Measurements from ENCODE around the gene SF1.

DNA sequence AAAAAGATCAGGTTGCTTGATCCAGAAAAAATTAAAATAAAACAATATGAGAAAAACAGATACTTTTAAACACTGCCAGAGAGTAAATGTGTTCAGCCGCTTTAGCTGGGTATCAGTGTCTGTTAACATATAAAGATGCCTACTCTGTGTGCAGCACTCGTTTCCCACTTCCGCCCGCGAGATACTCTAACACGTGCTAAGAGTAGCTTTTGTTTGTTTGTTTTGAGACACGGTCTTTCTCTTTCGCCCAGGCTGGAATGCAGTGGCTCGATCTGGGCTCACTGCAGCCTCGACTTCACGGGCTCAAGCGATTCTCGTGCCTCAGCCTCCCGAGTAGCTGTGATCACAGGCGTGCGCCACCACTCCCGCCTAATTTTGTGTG is 32.5 kb upstream of the SF1 start:
- TF ChIP-seq, protein P1, sequence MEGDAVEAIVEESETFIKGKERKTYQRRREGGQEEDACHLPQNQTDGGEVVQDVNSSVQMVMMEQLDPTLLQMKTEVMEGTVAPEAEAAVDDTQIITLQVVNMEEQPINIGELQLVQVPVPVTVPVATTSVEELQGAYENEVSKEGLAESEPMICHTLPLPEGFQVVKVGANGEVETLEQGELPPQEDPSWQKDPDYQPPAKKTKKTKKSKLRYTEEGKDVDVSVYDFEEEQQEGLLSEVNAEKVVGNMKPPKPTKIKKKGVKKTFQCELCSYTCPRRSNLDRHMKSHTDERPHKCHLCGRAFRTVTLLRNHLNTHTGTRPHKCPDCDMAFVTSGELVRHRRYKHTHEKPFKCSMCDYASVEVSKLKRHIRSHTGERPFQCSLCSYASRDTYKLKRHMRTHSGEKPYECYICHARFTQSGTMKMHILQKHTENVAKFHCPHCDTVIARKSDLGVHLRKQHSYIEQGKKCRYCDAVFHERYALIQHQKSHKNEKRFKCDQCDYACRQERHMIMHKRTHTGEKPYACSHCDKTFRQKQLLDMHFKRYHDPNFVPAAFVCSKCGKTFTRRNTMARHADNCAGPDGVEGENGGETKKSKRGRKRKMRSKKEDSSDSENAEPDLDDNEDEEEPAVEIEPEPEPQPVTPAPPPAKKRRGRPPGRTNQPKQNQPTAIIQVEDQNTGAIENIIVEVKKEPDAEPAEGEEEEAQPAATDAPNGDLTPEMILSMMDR (IDR thresholded peaks at IDR 0.05), result no peak
- no peak for TF ChIP-seq TAF1 (IDR thresholded peaks at IDR 0.05; ENCODE audit: borderline replicate concordance, low read depth, low read length)
- TF ChIP-seq JUND (IDR thresholded peaks at IDR 0.05), result no peak
- TF ChIP-seq SMC3 (IDR thresholded peaks at IDR 0.05; ENCODE audit: low read depth, low read length), result no peak
- no peak for TF ChIP-seq EZH2phosphoT487 (IDR thresholded peaks at IDR 0.05; ENCODE audit: borderline replicate concordance, low read depth)
- TF ChIP-seq, protein P2, sequence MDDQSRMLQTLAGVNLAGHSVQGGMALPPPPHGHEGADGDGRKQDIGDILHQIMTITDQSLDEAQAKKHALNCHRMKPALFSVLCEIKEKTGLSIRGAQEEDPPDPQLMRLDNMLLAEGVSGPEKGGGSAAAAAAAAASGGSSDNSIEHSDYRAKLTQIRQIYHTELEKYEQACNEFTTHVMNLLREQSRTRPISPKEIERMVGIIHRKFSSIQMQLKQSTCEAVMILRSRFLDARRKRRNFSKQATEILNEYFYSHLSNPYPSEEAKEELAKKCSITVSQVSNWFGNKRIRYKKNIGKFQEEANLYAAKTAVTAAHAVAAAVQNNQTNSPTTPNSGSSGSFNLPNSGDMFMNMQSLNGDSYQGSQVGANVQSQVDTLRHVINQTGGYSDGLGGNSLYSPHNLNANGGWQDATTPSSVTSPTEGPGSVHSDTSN (IDR thresholded peaks at IDR 0.05), result no peak
- no peak for TF ChIP-seq MXI1 (IDR thresholded peaks at IDR 0.05; ENCODE audit: low read depth, low read length)
- TF ChIP-seq, protein P3, sequence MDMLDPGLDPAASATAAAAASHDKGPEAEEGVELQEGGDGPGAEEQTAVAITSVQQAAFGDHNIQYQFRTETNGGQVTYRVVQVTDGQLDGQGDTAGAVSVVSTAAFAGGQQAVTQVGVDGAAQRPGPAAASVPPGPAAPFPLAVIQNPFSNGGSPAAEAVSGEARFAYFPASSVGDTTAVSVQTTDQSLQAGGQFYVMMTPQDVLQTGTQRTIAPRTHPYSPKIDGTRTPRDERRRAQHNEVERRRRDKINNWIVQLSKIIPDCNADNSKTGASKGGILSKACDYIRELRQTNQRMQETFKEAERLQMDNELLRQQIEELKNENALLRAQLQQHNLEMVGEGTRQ (IDR thresholded peaks at IDR 0.05; ENCODE audit: borderline replicate concordance, low read depth, low read length), result no peak
- no peak for TF ChIP-seq FOSL2 (IDR thresholded peaks at IDR 0.05; ENCODE audit: borderline replicate concordance, low read depth)
- no peak for TF ChIP-seq RAD21 (IDR thresholded peaks at IDR 0.05; ENCODE audit: low read length)
- no peak for TF ChIP-seq TEAD4 (IDR thresholded peaks at IDR 0.05; ENCODE audit: borderline replicate concordance, insufficient read depth)
- TF ChIP-seq, protein P4, sequence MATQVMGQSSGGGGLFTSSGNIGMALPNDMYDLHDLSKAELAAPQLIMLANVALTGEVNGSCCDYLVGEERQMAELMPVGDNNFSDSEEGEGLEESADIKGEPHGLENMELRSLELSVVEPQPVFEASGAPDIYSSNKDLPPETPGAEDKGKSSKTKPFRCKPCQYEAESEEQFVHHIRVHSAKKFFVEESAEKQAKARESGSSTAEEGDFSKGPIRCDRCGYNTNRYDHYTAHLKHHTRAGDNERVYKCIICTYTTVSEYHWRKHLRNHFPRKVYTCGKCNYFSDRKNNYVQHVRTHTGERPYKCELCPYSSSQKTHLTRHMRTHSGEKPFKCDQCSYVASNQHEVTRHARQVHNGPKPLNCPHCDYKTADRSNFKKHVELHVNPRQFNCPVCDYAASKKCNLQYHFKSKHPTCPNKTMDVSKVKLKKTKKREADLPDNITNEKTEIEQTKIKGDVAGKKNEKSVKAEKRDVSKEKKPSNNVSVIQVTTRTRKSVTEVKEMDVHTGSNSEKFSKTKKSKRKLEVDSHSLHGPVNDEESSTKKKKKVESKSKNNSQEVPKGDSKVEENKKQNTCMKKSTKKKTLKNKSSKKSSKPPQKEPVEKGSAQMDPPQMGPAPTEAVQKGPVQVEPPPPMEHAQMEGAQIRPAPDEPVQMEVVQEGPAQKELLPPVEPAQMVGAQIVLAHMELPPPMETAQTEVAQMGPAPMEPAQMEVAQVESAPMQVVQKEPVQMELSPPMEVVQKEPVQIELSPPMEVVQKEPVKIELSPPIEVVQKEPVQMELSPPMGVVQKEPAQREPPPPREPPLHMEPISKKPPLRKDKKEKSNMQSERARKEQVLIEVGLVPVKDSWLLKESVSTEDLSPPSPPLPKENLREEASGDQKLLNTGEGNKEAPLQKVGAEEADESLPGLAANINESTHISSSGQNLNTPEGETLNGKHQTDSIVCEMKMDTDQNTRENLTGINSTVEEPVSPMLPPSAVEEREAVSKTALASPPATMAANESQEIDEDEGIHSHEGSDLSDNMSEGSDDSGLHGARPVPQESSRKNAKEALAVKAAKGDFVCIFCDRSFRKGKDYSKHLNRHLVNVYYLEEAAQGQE (IDR thresholded peaks at IDR 0.05; ENCODE audit: low read depth, low read length), result no peak
- TF ChIP-seq ELF1 (IDR thresholded peaks at IDR 0.05), result no peak

Data from SK-N-SH (cell line).